Stimulated activated CD4-positive, alpha-beta T cell treated with anti-CD3 and anti-CD28 coated beads, Interleukin-4, amount 100 ng/mL, for 4 hours (primary cell): ENCODE results near the gene SFTPA2.
"Not testable (repeated sequence)": the region's sequence is repeated elsewhere in the genome, so short reads cannot be mapped to it uniquely, and the experiment has no call there.

ENCODE experiments used
- DNase-seq, 2 experiments: peaks; one replicate each; pipeline ENCODE4 v3.0.0-alpha.2; 2020

The SFTPA2 gene

GRCh38 chr10:79556961-79557360 lies 3.2 kb downstream of the SFTPA2 start:
- DNase-seq: not testable (repeated sequence)

DNA sequence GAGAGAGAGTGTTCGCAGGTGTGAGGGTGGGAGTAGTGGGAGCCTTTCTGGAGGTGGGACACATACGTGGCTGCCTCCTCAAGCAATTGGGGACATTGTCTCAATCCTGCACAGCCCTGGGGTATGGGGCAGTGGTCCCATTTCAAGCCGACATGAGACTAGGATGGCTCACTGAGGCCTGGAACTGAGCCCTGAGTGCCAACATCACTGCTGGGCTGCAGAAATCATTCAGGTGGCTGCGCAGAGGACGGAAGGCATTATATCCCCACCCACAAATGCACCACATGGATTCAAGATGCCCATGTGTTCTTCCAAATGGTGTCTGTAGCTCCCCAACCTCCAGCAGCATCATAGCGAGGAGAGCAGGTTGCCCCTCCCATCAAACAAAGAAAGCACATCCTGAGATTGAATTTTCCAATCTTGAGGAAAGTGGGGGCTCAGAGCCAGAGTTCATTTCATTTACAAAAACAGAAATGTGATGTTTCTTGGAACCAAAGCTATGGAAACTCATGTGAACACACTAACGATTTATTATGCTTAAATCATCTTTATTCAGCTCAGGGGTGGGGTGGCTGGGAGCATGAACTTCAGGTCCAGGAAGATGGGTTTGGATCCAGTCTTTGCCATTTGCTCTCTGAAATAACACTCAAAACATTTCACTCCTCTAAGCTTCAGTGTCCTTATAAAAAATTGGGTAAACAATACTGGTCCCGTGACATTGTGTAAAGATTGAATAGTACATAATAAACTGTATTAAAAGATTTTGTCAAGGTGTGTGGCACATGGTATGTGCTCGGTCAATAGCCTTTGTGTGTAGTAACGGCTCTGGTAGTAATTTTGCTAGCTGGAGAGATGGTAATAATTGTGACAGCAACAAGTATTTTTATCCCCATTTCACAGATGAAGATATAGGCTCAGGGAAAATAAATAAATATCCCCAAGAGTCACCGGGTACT lies 4.6 kb downstream of the SFTPA2 start:
- DNase-seq: no peak

DNA sequence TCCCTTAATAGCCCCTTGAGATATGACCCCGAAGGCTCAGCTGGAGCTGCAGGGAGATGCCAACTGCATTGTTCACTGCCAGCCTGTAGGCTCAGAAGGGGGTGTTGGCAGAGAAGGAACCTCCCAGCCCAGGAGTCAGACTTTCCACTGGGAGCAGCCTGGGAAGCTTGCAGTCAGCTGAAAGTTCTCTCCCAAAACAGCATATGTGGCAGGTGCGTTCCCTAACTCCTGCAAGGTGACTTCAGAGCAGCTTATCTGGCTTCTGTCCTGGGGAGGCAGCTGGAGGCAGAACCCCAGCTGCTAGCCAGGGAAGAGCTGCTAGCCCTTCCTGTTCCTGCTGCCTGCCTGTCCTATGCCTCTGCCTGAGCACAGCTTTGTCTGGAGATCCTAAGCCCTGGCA lies 8.1 kb downstream of the SFTPA2 start:
- no peak for DNase-seq

- no peak for DNase-seq
Measured at GRCh38 chr10:79547973-79548372, 12.2 kb downstream of the SFTPA2 start.

DNA sequence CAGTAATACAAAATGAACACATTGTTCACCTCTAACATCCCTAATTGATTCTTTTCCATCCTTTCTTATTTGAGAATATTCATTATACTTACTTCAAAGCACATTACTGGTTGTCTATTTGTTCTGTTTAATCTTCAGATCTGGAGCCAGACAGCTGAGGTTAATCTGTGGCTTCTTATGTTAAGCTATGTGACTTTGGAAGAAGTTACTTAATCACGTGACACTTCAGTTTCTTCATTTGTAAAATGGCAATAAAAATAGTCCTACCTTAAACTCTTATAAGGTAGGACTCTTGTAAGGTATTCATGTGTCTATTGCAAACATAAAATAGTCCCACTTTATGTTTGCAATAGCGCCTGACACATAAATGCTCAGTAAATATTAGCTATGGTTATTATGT lies 13.1 kb downstream of the SFTPA2 start:
- DNase-seq: not testable (repeated sequence)

DNA sequence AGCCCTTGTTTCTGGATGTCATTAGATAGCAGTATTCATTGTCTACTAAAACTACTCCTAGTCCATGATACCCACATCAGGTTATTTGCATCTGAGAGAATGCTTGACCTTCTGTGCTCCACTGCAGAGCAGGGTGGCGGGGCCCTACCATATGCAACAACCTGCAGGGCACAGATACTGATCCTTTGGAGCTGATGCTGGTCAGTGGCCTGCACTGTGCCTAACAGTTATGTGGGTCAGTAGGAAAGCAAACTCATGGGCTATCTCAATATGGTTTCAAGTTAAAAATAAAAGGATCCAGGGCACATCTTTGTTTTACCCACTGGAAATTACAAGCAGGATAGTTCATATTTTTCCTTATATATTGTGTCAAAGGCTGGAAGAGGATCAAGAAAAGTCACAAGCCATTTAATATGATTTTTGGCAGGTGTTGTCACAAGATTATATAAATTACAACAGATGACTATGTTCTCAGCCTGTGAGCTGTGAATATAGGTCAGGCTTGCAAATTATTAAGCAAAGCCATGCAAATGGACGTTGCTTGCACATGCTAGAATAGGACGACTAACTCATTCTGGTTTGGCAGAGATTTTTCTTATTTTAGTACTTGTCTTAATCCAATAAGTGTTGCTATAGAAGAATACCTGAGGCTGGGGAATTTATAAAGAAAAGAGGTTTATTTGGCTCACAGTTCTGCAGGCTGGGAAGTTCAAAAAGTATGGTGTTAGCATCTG lies 15.1 kb downstream of the SFTPA2 start:
- not testable (repeated sequence) for DNase-seq

GRCh38 chr10:79544408-79544807 lies 15.8 kb downstream of the SFTPA2 start:
- not testable (repeated sequence) for DNase-seq

DNA sequence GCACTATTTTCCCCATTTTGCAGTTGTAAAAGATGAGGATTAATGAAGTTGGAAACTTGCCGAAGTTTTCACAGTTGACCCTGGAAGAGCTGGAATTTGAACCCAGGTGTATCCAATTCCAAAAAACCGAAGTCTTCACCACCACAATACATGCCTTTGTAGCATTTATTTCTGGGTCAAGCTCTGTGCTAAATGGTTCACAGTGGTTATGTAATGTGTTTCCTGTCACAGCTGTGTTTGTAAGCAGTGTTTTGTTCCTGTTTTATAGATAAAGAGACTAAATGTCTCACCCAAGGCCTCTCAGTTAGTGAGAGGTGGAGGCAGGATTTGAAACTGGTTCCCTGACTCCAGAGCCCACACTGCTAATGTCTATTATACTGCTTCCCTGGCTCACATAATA lies 17.6 kb downstream of the SFTPA2 start:
- no peak for DNase-seq

- not testable (repeated sequence) for DNase-seq
Measured at GRCh38 chr10:79540930-79541329, 19.3 kb downstream of the SFTPA2 start.

GRCh38 chr10:79538311-79538710 lies 21.9 kb downstream of the SFTPA2 start:
- not testable (repeated sequence) for DNase-seq

DNA sequence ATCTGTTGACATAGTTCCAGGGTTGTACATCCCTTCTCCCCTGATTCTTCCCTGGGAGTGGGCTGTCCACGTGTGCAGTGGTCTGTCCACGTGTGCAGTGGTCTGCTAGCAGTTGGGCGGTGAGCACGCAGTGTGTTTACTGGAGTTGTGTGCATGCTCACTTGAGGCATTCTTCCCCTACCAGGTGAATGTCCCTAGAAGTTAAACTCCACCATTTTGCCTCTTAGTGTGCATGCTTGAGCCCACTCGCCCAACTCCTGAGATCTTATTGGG lies 26.4 kb downstream of the SFTPA2 start:
- DNase-seq: not testable (repeated sequence)

- DNase-seq: not testable (repeated sequence)
Measured at GRCh38 chr10:79533142-79533902, 26.9 kb downstream of the SFTPA2 start.

- not testable (repeated sequence) for DNase-seq
Measured at GRCh38 chr10:79528261-79528660, 31.9 kb downstream of the SFTPA2 start.

DNA sequence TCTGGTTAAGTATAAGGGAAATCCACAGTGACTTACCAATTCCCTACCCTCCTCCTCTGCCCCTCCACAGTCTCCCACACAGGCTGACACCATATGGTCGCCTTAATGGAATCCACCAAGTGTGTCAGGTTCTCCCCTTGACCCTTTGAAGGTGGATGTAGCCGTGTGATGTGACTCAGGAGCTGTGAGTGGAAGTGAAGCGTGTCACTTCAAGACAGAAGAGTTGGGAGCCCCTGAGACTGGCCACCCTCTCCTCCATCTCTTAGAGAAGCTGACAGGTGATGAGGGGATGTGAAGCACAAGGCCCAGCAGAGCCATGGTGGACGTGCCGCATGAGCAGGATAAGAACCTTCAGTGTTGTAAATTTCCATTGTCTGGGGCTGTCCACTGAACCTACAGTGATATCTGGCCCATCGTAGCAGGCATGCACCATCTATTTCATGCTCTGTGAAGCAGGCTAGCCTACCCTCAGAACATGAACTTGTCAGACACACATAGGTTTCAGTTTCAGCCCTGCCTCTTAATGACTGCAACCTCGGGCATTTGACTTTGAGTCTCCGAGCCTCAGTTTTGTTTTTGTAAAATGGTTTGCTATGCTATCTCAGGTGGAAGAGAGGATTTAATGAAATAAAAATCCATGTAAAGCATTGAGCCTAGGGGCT lies 35.0 kb downstream of the SFTPA2 start:
- not testable (repeated sequence) for DNase-seq

GRCh38 chr10:79523157-79523853 lies 36.9 kb downstream of the SFTPA2 start:
- DNase-seq: not testable (repeated sequence)

DNA sequence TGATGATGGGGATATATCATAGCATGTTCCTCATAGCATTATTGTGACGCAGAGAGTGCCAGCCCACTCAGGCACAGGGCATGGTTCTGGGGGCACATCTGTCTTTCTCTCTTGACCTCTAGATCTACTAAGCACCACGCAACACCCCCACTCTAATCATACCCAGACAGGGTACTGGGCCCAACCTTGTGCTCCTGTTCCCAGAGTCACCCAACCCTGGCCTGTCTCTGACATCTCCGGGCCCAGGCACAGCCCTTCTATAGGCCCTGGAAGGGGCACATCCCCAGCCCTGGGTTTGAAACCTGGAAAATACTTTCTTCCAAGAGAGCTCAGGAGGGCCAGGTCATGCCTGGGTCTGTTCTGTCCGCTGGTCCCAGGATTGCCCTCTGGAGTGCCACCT lies 37.7 kb downstream of the SFTPA2 start:
- DNase-seq: not testable (repeated sequence)

DNA sequence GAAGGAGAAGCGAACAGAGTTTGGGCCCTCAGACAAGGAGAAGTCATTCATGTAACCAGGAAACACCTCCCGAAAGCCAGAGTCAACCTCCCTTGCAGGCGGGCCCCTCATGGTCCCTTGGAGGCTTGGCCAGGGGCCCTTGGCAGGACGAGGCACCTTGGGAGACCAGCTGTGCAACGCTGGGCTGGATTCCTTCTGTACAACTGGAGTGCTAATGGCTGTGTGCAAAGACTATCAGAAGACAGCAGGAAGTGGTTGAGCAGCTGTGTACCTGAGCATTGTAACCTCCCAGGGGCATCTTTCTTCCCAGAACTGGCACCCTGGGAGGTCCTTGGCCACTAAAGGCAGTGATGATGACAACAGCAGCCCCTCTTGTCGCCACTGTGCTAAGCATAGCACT lies 38.5 kb downstream of the SFTPA2 start:
- DNase-seq: not testable (repeated sequence)

- DNase-seq: not testable (repeated sequence)
Measured at GRCh38 chr10:79517567-79517966, 42.6 kb downstream of the SFTPA2 start.

DNA sequence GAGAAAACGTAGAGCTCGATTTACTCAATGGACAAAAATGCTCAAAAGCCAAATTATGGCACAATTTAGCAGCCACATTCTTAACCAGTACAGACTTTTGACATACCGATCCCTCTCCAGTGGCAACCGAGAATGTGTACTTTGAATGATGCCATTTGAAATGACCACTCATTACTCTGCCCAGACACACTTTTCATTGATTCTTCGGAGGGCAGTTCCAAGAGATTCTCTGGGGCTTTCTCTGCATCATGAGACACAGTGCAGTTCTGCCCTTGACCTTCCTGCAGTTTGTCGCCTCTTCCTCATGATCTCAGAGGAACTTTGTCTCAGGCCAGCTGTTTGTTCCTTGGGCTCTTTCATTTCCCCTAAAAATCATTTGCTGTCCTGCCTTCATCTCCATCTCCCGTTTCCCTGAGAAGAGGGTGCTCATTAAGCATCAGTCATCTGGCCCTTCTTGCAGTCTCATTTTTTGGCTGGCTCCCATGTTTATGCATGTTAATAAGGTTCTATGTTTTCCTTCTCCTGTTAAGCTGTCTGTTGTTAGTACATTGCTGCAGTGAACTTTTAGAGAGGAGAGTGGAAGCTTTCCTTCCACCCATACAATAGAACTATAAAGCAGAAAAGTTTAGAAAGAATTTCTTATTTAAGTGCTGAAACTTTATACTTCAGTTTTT lies 43.5 kb downstream of the SFTPA2 start:
- DNase-seq: not testable (repeated sequence)

DNA sequence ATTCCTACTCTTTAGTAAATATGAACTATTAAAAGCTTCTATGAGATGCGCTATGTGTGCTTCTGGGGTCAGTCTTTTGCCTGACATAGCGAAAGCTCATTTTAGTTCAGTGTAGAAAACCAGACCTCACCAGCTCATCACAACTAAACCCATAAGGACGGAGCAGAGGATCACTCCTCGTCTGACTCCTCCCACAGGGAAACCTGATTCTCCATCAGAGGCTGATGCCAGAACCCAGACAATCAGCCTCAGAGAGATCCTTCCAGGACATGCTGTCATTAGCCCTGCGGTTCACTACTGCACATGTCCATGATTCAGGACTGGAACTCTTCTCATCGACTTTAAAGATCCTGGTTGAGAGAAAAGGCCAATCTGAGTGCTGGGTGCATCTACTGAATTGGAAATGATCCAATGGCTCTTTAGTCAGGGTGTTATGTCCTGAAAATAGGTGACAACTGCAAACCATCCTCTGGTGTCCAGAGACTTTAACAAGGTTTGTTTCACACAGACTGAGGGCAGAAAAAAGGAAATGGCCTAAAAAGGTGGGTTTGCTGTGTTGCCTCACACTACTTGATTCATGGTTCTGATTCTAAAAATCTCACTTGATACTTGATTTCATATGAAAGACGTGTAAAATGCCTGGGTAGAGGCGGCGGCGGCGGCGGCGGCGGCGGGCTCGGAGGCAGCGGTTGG lies 48.2 kb downstream of the SFTPA2 start, which contains the start of gene EIF5AL1:
TSS of gene EIF5AL1 (plus strand) at position 643 of the 693 bp plus-strand sequence. CDS start 117 bp downstream, outside the sequence.
- not testable (repeated sequence) for DNase-seq
